Muscle of back (tissue), 11 donors: ENCODE data around the gene OXA1L. TPM values are rescaled to one million over a fixed set of nuclear protein-coding genes. Genes with fewer than 3 reads are reported as not detected.
"Not testable (repeated sequence)": the region's sequence is repeated elsewhere in the genome, so short reads cannot be mapped to it uniquely, and the experiment has no call there.

Experiments
- DNase-seq, 3 donors: peaks; one replicate each; pipeline versions ENCODE4 v3.0.0 to v3.0.0-alpha.2; 2013
- polyA plus RNA-seq, 10 donors: library from polyadenylated mRNA; unstranded; fragments of 120-200 nt; gene quantifications; one replicate each; pipeline ENCODE4 v1.2.1, GENCODE V29; 2013; ENCODE audit not compliant: insufficient read length in 10 of 10

Gene OXA1L
- polyA plus RNA-seq, 10 donors = 164 to 260 (median 214) TPM

DNA sequence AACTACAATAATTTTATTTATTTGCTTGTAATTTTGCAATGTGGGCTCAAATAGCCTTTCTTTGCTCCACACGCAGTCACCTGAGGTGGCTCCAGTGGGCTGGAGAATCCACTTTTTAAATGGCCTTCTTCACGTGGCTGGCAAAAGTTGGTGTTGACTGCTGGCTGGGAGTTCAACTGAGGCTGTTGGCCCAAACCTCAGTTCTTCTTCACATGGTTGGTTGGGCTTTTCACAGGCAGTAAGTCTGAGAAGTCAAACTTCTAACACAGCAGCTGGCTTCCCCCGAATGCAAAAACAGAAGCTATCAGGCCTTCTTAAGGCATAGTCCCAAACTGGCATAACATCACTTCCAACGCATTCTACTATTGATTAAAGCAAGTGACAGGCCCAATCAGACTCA is 2.1 kb upstream of the OXA1L start:
- peak in 1 of 3 donors; percentile 19 for DNase-seq

DNA sequence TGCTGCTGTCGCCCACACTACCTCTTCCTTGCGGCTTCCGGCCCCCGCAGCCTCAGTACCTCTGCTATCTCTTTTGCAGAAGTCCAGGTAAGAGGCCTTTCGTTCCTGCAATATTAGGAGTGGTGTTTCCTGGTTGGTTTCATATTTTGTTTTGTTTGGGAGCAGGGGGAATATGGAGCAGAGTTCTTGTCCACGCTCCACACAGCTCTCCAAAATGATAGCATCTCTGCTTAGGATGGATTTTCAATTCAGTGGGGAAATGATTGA is 768 bp downstream of the OXA1L start:
- DNase-seq = no peak

GRCh38 chr14:22768947-22769346 is 2.5 kb downstream of the OXA1L start:
- no peak for DNase-seq

- no peak for DNase-seq
Observed at GRCh38 chr14:22769369-22769768, 2.9 kb downstream of the OXA1L start.

GRCh38 chr14:22770481-22771187 is 4.1 kb downstream of the OXA1L start:
- no peak for DNase-seq

- DNase-seq = no peak
Observed at GRCh38 chr14:22772725-22773124, 6.2 kb downstream of the OXA1L start.

GRCh38 chr14:22773162-22774010 is 6.9 kb downstream of the OXA1L start:
- no peak for DNase-seq

DNA sequence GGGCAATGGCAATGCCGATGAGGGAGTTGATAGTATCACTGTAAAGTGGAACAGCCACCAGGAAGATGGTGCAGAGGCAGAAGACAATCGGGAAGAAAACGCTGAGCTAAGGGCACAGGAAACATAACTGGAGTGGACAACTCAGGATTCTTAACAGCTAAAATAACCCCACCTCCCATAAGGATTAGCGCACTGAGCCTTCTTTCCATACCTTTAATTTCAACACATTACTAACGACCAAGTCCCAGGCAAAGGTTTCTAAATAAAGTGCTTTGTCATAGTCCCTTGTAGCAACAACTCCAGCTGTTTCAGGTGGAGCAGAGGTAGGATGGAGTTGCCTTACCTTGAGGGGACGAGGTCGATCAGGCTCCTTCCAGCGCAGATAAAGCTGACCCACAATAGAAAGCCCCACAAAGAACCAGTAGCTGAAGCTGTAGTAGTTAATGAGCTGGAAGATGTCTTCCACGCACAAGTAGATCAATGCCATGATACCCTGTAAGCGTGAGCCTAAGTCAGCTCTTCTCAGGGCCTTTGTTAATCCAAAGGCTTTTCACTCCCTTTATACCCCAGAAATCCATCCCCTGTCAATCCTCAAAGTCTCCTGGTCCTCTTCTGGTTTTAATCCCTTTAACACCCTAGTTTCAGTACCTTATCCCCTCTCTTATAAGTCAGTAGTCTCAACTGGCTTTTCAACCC is 7.7 kb downstream of the OXA1L start:
- no peak for DNase-seq

GRCh38 chr14:22776215-22776614 is 9.7 kb downstream of the OXA1L start:
- DNase-seq = no peak

DNA sequence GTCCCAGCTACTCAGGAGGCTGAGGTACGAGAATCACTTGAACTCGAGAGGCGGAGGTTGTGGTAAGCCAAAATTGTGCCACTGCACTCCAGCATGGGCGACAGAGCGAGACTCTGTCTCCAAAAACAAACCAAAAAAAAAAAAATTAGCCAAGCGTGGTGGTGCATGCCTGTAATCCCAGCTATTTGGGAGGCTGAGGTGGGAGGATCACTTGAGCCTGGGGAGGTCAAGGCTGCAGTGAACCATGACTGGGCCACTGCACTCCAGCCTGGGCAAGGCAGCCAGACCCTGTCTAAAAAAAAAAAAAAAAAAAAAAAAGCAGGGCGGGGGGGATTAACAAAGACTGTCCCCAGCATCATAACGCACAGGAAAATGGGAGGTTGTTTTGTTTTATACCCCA is 10.4 kb downstream of the OXA1L start:
- not testable (repeated sequence) for DNase-seq

- DNase-seq = no peak
Observed at GRCh38 chr14:22778084-22778483, 11.6 kb downstream of the OXA1L start.

GRCh38 chr14:22780105-22780679 is 13.7 kb downstream of the OXA1L start:
- no peak for DNase-seq

DNA sequence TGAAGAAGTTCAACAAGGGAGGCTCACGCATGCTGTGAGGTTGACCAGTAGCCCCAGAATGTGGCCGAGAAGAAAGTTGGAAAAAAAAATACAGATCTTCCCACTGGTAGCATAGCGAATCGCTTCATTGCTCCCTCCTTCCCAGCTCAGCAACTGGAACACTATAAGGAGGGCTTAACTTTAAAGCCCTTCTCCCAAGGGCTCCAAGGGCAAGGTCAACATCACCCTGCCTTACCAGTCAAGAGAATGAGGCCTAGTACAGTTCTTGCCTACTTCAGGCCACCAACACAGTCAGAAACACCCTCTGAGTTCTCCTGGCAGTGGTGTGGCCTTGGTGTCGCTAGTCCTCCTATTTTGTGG is 14.4 kb downstream of the OXA1L start:
- no peak for DNase-seq

- no peak for DNase-seq
Observed at GRCh38 chr14:22781301-22781991, 15.0 kb downstream of the OXA1L start.

GRCh38 chr14:22786685-22787084 is 20.2 kb downstream of the OXA1L start:
- DNase-seq = no peak

DNA sequence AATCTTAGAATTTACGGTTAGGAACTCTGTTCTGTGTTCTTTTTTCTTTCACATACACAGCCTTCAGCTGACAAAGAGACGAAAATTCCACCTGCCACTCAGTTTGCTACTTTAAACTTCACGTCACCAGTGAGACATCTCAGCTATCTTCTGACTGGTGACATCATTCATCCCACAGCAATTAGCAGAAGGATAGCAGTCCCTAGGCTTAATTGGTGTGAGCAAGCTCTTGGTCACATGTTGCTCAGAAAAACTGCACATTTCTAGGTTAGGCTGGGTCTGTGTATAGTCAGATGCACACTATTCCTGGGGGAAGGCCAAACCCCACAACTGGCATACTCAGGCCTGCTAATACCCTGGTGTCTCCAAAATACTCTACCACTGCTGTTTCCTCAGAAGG is 24.8 kb downstream of the OXA1L start:
- no peak for DNase-seq

DNA sequence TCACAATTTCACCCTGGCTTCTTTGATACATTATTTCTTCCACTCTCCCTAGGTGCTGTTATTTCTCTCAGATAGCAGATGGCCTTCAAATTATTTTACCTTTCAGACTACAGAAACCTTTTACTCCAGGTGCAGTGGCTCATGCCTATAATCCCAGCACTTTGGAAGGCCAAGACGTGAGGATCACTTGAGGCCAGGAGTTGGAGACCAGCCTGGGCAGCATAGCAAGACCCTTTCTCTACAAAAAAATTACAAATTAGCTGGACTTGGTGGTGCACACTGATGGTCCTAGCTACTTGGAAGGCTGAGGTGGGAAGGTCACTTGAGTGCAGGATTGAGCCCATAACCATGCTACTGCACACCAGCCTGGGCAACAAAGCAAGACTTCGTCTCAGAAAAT is 25.7 kb downstream of the OXA1L start:
- no peak for DNase-seq

DNA sequence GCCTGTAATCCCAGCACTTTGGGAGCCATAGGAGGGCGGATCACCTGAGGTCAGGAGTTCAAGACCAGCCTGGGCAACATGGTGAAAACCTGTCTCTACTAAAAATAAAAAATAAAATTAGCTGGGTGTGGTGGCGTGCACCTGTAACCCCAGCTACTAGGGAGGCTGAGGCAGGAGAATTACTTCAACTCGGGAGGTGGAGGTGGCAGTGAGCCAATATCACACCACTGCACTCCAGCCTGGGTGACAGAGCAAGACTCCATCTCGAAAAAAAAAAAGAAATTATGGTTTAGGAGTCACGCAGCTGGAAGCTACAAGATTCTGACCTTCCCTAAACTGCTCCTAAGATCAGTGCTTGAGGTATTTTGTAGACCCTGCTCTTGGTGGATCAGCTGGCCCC is 27.1 kb downstream of the OXA1L start:
- not testable (repeated sequence) for DNase-seq

- no peak for DNase-seq
Observed at GRCh38 chr14:22793976-22794375, 27.5 kb downstream of the OXA1L start.

DNA sequence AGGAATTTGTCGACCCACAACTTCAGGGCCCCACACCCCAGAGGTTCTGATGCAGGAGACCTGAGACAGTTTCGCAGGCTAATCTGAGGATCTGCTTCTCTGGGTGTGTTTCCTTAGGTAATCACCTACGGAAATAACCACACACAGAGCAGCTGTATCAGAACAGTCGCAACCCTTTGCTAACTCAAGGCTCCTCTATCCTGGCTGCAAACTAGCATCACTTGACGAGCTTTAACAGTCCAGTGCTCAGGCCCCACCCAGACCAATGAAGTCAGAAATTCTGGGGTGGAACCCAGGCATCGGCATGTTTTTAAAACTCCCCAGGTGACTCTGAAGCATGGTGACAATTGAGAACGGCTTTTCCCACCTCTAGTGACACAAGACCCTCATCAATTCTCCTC is 28.1 kb downstream of the OXA1L start:
- no peak for DNase-seq

GRCh38 chr14:22796087-22796707 is 29.7 kb downstream of the OXA1L start:
- DNase-seq = no peak
